ENCODE data around the gene CD96.

Gene CD96

GRCh38 chr3:111566844-111567243 is 24.8 kb downstream of the CD96 start:
- Histone ChIP-seq H3K36me3 (ENCODE audit: insufficient read depth, low read length) (no peaks in the 10 kb centered on the region), H3K4me3 (ENCODE audit: low read depth in 1 of 2, low read length in 2 of 2) (no peak overlapping the region), H3K9ac (ENCODE audit: low read length) (no peak overlapping the region), H3K4me1 (ENCODE audit: insufficient read depth, low read length) (no peaks in the 10 kb centered on the region), H3K27me3 (ENCODE audit: control insufficient read depth in 1 of 2, insufficient read depth in 2 of 2, low read length in 2 of 2) (no peaks in the 10 kb centered on the region), H3K9me3 (ENCODE audit: low read length) (no peaks in the 10 kb centered on the region), H3K27ac (ENCODE audit: low read depth, low read length) (no peak overlapping the region)

GRCh38 chr3:111568355-111568754 is 26.4 kb downstream of the CD96 start:
- Histone ChIP-seq H3K27me3 (ENCODE audit: control insufficient read depth in 1 of 2, insufficient read depth in 2 of 2, low read length in 2 of 2) (no peaks in the 10 kb centered on the region), H3K36me3 (ENCODE audit: insufficient read depth, low read length) (no peaks in the 10 kb centered on the region), H3K9ac (ENCODE audit: low read length) (no peak overlapping the region), H3K27ac (ENCODE audit: low read depth, low read length) (no peak overlapping the region), H3K9me3 (ENCODE audit: low read length) (no peaks in the 10 kb centered on the region), H3K4me3 (ENCODE audit: low read depth in 1 of 2, low read length in 2 of 2) (no peak overlapping the region), H3K4me1 (ENCODE audit: insufficient read depth, low read length) (no peaks in the 10 kb centered on the region)

- H3K4me3 ChIP-seq (ENCODE audit: low read depth in 1 of 2, low read length in 2 of 2), result no peak overlapping the region
- H3K36me3 ChIP-seq (ENCODE audit: insufficient read depth, low read length), result no peaks in the 10 kb centered on the region
- no peak overlapping the region for H3K9ac ChIP-seq (ENCODE audit: low read length)
- no peaks in the 10 kb centered on the region for H3K9me3 ChIP-seq (ENCODE audit: low read length)
- no peaks in the 10 kb centered on the region for H3K27me3 ChIP-seq (ENCODE audit: control insufficient read depth in 1 of 2, insufficient read depth in 2 of 2, low read length in 2 of 2)
- no peaks in the 10 kb centered on the region for H3K4me1 ChIP-seq (ENCODE audit: insufficient read depth, low read length)
- H3K27ac ChIP-seq (ENCODE audit: low read depth, low read length), result no peak overlapping the region
Observed at GRCh38 chr3:111568911-111569310, 26.9 kb downstream of the CD96 start.

GRCh38 chr3:111570404-111571030 is 28.5 kb downstream of the CD96 start:
- no peak overlapping the region for H3K27ac ChIP-seq (ENCODE audit: low read depth, low read length)
- no peak overlapping the region for H3K4me3 ChIP-seq (ENCODE audit: low read depth in 1 of 2, low read length in 2 of 2)
- no peak overlapping the region for H3K9ac ChIP-seq (ENCODE audit: low read length)
- H3K36me3 ChIP-seq (ENCODE audit: insufficient read depth, low read length), result no peaks in the 10 kb centered on the region
- H3K27me3 ChIP-seq (ENCODE audit: control insufficient read depth in 1 of 2, insufficient read depth in 2 of 2, low read length in 2 of 2), result no peaks in the 10 kb centered on the region
- H3K9me3 ChIP-seq (ENCODE audit: low read length), result no peaks in the 10 kb centered on the region
- H3K4me1 ChIP-seq (ENCODE audit: insufficient read depth, low read length), result no peaks in the 10 kb centered on the region

GRCh38 chr3:111571282-111571681 is 29.3 kb downstream of the CD96 start:
- Histone ChIP-seq H3K4me1 (ENCODE audit: insufficient read depth, low read length) (no peaks in the 10 kb centered on the region), H3K27me3 (ENCODE audit: control insufficient read depth in 1 of 2, insufficient read depth in 2 of 2, low read length in 2 of 2) (no peaks in the 10 kb centered on the region), H3K9me3 (ENCODE audit: low read length) (no peaks in the 10 kb centered on the region), H3K9ac (ENCODE audit: low read length) (no peak overlapping the region), H3K27ac (ENCODE audit: low read depth, low read length) (no peak overlapping the region), H3K36me3 (ENCODE audit: insufficient read depth, low read length) (no peaks in the 10 kb centered on the region), H3K4me3 (ENCODE audit: low read depth in 1 of 2, low read length in 2 of 2) (no peak overlapping the region)

GRCh38 chr3:111571907-111572460 is 30.0 kb downstream of the CD96 start:
- H3K36me3 ChIP-seq (ENCODE audit: insufficient read depth, low read length), result no peaks in the 10 kb centered on the region
- H3K4me3 ChIP-seq (ENCODE audit: low read depth in 1 of 2, low read length in 2 of 2), result no peak overlapping the region
- no peak overlapping the region for H3K9ac ChIP-seq (ENCODE audit: low read length)
- no peak overlapping the region for H3K27ac ChIP-seq (ENCODE audit: low read depth, low read length)
- no peaks in the 10 kb centered on the region for H3K27me3 ChIP-seq (ENCODE audit: control insufficient read depth in 1 of 2, insufficient read depth in 2 of 2, low read length in 2 of 2)
- H3K4me1 ChIP-seq (ENCODE audit: insufficient read depth, low read length), result no peaks in the 10 kb centered on the region
- no peaks in the 10 kb centered on the region for H3K9me3 ChIP-seq (ENCODE audit: low read length)

- Histone ChIP-seq H3K4me3 (ENCODE audit: low read depth in 1 of 2, low read length in 2 of 2) (no peak overlapping the region), H3K27ac (ENCODE audit: low read depth, low read length) (no peak overlapping the region), H3K36me3 (ENCODE audit: insufficient read depth, low read length) (no peaks in the 10 kb centered on the region), H3K9me3 (ENCODE audit: low read length) (no peaks in the 10 kb centered on the region), H3K27me3 (ENCODE audit: control insufficient read depth in 1 of 2, insufficient read depth in 2 of 2, low read length in 2 of 2) (no peaks in the 10 kb centered on the region), H3K9ac (ENCODE audit: low read length) (no peak overlapping the region), H3K4me1 (ENCODE audit: insufficient read depth, low read length) (no peaks in the 10 kb centered on the region)
Observed at GRCh38 chr3:111577113-111577512, 35.1 kb downstream of the CD96 start.

GRCh38 chr3:111577798-111578685 is 36.0 kb downstream of the CD96 start:
- H3K27ac ChIP-seq (ENCODE audit: low read depth, low read length), result no peak overlapping the region
- no peak overlapping the region for H3K9ac ChIP-seq (ENCODE audit: low read length)
- H3K36me3 ChIP-seq (ENCODE audit: insufficient read depth, low read length), result no peaks in the 10 kb centered on the region
- H3K9me3 ChIP-seq (ENCODE audit: low read length), result no peaks in the 10 kb centered on the region
- no peaks in the 10 kb centered on the region for H3K4me1 ChIP-seq (ENCODE audit: insufficient read depth, low read length)
- H3K4me3 ChIP-seq (ENCODE audit: low read depth in 1 of 2, low read length in 2 of 2), result no peak overlapping the region
- no peaks in the 10 kb centered on the region for H3K27me3 ChIP-seq (ENCODE audit: control insufficient read depth in 1 of 2, insufficient read depth in 2 of 2, low read length in 2 of 2)

GRCh38 chr3:111578867-111579266 is 36.9 kb downstream of the CD96 start:
- Histone ChIP-seq H3K9ac (ENCODE audit: low read length) (no peak overlapping the region), H3K9me3 (ENCODE audit: low read length) (no peaks in the 10 kb centered on the region), H3K4me3 (ENCODE audit: low read depth in 1 of 2, low read length in 2 of 2) (no peak overlapping the region), H3K36me3 (ENCODE audit: insufficient read depth, low read length) (no peaks in the 10 kb centered on the region), H3K27ac (ENCODE audit: low read depth, low read length) (no peak overlapping the region), H3K4me1 (ENCODE audit: insufficient read depth, low read length) (no peaks in the 10 kb centered on the region), H3K27me3 (ENCODE audit: control insufficient read depth in 1 of 2, insufficient read depth in 2 of 2, low read length in 2 of 2) (no peaks in the 10 kb centered on the region)

GRCh38 chr3:111579495-111579894 is 37.5 kb downstream of the CD96 start:
- Histone ChIP-seq H3K9me3 (ENCODE audit: low read length) (no peaks in the 10 kb centered on the region), H3K9ac (ENCODE audit: low read length) (no peak overlapping the region), H3K27ac (ENCODE audit: low read depth, low read length) (no peak overlapping the region), H3K4me3 (ENCODE audit: low read depth in 1 of 2, low read length in 2 of 2) (no peak overlapping the region), H3K4me1 (ENCODE audit: insufficient read depth, low read length) (no peaks in the 10 kb centered on the region), H3K27me3 (ENCODE audit: control insufficient read depth in 1 of 2, insufficient read depth in 2 of 2, low read length in 2 of 2) (no peaks in the 10 kb centered on the region), H3K36me3 (ENCODE audit: insufficient read depth, low read length) (no peaks in the 10 kb centered on the region)

GRCh38 chr3:111581403-111582119 is 39.6 kb downstream of the CD96 start:
- H3K4me3 ChIP-seq (ENCODE audit: low read depth in 1 of 2, low read length in 2 of 2), result no peak overlapping the region
- H3K9me3 ChIP-seq (ENCODE audit: low read length), result no peaks in the 10 kb centered on the region
- no peaks in the 10 kb centered on the region for H3K4me1 ChIP-seq (ENCODE audit: insufficient read depth, low read length)
- H3K36me3 ChIP-seq (ENCODE audit: insufficient read depth, low read length), result no peaks in the 10 kb centered on the region
- H3K9ac ChIP-seq (ENCODE audit: low read length), result no peak overlapping the region
- no peak overlapping the region for H3K27ac ChIP-seq (ENCODE audit: low read depth, low read length)
- H3K27me3 ChIP-seq (ENCODE audit: control insufficient read depth in 1 of 2, insufficient read depth in 2 of 2, low read length in 2 of 2), result no peaks in the 10 kb centered on the region

Measured in muscle layer of colon (tissue), 2 donors.